ENCODE measurements around the gene SLC49A4.

DNA sequence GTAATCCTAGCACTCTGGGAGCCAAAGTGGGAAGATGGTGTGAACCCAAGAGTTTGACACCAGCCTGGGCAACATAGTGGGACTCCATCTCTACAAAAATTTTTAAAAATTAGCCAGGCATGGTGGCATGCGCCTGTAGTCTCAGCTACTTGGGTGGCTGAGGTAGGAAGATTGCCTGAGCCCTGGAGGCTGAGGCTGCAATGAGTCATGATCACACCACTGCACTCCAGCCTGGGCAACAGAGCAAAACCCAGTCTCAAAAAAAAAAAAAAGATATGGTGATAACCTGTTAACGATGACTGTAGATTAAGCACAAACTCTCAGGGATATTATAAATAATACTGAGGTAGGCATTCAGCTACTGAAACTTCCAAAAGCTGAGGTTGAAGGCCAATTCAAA, 107.5 kb downstream of the SLC49A4 start:
- TF ChIP-seq GATA3 (IDR thresholded peaks at IDR 0.05; ENCODE audit: low read depth, low read length) (no peak), GATA2 (IDR thresholded peaks at IDR 0.05; ENCODE audit: low read depth, low read length) (no peak)

All from SH-SY5Y (cell line).